NCI-H1436 treated with DMSO at 0.1 percent for 48 hours (cell line): ENCODE data around the gene LRFN4.

Experiments used
- DNase-seq: peaks from one replicate; lab custom pipeline; 2025; lab: John Stamatoyannopoulos, UW

The LRFN4 gene

DNA sequence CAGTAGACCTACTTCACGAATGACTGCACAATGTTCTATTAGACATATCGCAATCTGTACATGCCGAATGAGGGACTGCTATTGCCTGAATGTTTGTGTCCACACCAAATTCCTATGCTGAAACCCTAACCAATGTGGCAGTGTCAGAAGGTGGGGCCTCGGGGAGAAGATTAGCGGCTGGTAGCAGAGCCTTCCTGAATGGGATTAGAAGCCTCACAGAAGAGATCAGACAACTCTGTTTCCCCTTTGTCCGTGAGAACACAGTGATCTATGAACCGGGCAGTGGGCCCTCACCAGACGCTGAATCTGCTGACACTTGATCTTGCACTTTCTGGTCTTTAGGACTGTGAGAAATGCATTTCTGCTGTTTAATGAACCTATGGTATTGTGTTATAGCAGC is 33.1 kb downstream of the LRFN4 start:
- no peak for DNase-seq

DNA sequence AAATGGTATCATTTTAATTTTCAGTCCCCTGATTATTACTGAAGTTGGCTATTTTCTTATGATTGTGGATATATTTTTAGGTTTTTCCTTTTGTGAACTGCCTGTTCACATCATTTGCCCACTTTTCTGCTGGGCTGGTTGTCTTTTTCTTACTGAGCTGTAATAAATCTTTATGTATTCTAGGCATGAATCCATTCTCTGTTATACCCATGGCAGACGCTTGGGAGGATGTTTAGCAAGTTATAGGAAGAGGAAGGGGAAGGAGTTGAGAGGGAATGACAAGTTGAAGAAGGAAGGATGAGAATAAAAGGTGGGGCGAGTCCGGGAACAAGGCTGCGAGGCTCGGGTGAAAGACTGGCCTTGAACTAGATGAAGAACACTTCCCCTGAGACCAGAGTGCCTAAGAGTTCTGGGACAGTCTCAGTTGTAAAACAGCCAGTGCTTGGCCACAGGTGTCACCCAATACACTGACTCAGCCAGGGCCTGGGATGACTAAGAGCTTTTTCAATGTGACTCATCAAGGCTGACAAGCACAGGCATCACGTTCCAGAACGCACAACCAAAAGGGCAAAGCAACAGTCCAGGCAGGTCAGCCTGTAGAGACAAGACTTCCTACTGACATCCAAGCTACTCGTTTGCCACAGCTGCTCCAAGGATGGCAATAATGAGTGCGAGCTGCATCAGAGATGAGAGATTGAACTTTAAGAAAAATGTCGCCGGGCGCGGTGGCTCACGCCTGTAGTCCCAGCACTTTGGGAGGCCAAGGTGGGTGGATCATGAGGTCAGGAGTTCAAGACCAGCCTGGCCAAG is 35.2 kb downstream of the LRFN4 start:
- no peak for DNase-seq

- no peak for DNase-seq
Measured at GRCh38 chr11:66892911-66893310, 36.0 kb downstream of the LRFN4 start.

- DNase-seq: no peak
Measured at GRCh38 chr11:66894141-66894540, 37.3 kb downstream of the LRFN4 start.

DNA sequence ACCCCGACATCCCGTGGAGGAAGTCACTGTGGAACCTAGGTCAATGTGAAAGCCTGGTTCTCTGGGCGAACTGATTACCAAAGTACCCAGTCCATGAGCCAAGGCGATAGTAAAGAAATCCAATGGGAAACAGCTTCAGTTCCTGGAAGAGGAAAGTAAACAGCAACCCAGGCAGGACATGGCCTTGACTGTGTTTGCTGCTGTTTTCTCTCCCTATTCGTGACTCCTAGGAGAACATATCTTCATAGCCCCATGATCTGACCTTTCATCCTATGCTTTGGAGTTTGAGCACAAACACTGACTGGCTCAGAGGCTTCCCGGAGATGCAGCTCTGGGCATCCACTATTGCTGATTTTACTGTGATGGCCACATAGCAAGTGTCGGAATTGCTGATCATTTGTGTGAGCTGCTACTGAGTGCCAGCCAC is 45.1 kb downstream of the LRFN4 start:
- DNase-seq: no peak

DNA sequence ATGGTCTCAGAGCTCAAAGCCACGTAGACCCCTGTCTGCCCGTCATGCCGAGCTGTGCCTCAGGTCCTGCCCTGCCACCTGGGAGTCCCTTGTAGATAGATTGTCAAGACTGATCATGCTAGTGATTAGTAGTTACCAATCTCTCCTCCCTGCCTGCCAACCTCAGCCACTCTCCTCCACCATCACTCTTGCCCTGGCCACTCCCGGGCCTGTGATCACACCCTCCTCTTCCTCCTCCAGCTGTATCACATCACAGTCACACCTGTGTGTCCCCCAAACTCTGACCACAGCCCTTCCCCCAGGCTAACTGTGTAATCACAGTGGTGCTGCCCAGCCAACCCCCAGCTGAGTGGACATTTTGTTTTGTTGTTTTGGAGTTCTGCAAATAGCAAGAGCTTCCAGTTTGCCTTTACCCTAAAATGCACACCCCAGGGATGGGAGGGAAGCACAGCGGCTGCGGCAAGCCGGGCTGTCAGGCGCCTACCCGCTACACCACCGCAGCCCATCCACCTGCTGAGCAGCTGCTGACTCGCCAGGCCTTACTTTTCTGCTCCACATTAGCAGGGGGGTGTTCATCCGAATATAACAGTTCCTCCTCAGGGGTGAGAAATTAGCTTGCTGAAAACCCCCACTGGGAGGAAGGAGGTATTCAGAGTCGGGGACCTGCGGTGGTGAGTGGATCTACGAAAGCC is 45.8 kb downstream of the LRFN4 start:
- DNase-seq: no peak

DNA sequence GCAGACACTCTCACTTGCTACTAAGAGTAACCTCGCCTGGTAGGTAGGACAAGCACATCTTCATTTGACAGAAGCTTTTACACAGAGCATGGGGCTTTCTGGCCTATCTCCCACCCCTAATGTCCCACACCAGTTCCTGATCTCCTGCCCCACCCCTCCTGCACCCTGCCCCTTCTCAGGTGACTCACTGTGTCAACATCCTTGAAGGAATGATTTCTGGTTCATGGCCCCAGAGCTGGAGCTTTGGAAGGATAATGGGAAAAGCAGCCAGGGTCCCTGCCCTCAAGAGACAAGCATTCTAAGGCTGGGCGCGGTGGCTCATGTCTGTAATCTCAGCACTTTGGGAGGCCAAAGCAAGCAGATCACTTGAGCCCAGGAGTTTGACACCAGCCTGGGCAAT is 47.2 kb downstream of the LRFN4 start:
- DNase-seq: no peak

DNA sequence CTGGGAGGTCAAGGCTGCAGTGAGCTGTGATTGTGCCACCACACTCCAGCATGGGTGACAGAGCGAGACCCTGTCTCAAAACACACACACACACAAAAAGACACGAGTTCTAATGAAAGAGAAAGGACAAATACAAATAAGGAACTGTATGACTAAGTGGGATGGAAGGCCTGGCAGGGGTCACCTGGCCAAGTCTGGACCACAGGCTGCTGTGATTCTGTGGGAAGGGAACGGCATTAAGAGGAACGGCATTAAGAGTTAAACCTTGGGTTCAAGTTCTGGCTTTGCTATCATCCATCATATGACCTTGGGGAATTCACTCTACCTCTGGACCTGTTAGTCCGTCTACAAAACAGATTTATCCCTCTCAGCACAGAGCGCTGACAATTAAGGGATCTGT is 47.7 kb downstream of the LRFN4 start:
- DNase-seq: no peak

DNA sequence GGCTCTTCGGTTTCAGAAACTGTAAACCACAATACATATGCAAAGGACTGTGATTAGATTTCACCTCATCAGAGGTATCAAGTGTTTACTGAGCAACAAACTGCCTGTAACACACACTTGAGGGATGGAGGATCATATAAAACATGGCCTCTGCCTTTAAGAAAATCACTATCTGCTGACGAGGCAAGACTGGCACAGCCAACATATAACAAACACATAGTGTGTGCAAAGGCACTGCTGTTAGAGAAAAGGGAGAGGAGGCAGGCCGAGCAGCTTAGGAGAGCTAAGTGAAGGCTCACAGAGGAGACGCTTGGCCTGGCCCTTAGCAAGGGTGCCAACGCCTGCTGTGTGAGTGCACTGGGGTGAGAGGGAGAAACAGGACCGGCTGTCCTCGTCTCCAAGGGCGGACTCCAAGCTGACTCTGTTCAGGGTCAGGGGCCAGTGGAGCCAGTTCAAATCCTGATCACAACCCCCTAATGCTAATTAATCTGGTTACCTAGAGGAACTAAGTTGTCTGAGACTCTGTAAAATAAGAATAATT is 48.2 kb downstream of the LRFN4 start:
- peak; percentile 62 for DNase-seq

DNA sequence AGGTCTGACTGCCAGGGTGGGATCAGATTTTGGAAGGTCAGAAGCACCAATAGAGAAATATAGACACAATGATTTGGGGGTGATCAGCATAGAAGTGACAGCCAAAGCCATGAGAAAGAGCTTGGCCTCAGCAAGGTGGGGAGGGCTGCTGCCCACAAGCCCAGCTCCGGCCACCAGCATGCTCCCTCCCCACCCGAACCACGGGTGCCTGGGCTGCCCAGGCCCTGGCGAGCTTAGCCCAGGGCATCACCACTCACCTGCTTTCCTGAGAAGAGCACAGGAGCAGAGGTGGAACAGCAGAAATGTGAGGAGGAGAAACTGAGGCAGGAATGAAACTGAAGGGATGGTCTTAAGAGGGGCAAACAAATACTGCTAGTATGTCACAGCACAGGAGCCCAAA is 48.8 kb downstream of the LRFN4 start:
- no peak for DNase-seq

DNA sequence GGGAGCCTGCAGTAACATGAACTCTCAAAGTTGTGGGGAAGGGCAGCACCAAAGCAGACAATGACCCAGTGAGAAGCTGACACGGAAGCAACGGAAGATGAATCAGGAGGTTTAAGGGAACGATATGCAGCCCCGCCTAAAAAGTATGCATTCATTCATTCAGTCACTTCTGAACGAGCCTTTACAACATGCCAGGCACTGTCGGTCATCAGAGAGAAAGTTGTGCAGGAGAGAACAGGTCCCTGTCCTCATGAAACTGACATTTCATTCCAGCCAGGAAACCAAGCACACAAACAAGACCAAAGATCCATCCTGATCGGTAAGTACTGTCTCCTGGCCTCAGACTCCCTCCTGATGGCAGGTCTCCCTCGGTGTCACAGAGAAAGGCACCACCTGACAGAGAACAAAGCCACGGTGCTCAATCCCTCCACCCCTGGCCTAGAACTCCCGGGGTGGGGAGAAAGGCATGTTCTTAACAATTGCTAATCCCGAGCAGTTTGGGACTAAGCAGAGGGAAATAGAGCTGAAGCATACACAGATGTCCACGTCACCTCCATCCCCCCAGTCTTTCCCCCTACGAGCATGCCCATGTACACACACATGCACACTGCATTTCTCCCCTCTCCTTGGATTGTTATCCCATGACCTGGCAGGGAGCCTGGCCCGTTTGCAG is 49.3 kb downstream of the LRFN4 start:
- no peak for DNase-seq

DNA sequence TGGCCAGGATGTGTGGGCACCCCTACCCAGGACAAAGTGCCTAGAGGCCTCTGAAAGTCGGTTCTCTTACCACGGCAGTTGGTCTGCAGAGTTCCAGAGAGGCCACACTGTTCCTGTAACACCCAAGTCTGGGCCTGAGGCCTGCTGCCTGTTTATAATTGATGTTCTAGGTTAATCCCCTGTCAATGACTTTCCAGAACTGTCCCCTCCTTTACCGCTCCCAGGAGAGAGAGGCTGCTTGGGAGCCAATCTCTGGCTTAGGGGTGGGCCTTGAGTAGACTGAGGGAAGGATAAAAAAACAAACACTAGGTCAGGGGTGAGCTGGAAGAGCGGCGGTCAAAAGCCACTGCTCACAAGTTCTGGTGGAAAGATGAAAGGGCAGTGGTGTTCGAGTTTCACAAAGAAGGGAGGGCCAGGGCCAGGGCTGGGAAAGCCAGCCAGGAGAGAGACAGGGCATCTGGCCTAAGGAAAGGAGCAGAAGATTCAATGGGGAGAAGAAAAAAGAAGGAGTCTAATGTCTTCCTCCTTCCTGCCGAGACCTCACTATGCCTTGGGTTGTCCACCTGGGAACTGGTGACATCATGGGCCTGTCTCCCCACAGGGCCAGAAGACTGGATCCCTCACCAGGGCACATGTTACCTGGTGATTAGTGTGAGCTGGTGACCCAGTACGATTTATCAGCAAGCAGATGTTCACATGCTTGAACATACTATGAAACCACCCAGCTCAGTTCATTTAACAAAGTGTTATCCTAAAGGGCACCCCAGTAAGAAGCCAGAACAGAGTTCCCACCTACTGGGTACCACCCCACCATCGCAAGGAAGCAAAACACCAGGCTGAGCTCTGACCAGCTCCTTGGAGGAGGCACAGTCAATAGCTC is 51.1 kb downstream of the LRFN4 start:
- DNase-seq: no peak

- no peak for DNase-seq
Measured at GRCh38 chr11:66909181-66909580, 52.3 kb downstream of the LRFN4 start.

DNA sequence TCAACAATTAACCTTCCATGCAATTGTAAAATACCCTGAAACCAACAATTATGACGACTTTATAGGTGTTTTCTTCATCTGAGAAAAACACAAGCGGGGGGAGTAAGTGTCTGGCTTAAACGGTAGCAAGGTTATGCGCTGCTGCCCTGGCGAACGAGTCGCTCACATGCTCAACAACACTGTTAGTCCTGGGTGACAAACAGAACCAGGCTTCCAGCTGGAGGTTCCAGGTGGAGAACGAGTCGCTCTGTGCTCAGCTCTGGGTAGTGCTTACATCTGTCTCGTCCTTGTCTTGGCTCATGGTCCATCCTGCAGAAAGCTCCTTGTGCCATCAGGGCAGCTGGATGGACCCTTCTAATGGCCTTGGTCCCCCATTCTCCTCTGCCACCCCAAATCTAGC is 53.2 kb downstream of the LRFN4 start:
- DNase-seq: no peak
